NCI-H2196 (cell line): ENCODE data around the gene RBM47.
"Not testable (repeated sequence)": the region's sequence is repeated elsewhere in the genome, so short reads cannot be mapped to it uniquely, and the experiment has no call there.

ENCODE experiments used
- DNase-seq: peaks from one replicate; lab custom pipeline; 2025; ENCODE audit not compliant: unreplicated experiment; lab: John Stamatoyannopoulos, UW

RBM47 gene

GRCh38 chr4:40418430-40419230 lies 211.0 kb downstream of the RBM47 start:
- no peak for DNase-seq

GRCh38 chr4:40417941-40418340 lies 211.7 kb downstream of the RBM47 start:
- DNase-seq = no peak

GRCh38 chr4:40414673-40415072 lies 215.0 kb downstream of the RBM47 start:
- no peak for DNase-seq

DNA sequence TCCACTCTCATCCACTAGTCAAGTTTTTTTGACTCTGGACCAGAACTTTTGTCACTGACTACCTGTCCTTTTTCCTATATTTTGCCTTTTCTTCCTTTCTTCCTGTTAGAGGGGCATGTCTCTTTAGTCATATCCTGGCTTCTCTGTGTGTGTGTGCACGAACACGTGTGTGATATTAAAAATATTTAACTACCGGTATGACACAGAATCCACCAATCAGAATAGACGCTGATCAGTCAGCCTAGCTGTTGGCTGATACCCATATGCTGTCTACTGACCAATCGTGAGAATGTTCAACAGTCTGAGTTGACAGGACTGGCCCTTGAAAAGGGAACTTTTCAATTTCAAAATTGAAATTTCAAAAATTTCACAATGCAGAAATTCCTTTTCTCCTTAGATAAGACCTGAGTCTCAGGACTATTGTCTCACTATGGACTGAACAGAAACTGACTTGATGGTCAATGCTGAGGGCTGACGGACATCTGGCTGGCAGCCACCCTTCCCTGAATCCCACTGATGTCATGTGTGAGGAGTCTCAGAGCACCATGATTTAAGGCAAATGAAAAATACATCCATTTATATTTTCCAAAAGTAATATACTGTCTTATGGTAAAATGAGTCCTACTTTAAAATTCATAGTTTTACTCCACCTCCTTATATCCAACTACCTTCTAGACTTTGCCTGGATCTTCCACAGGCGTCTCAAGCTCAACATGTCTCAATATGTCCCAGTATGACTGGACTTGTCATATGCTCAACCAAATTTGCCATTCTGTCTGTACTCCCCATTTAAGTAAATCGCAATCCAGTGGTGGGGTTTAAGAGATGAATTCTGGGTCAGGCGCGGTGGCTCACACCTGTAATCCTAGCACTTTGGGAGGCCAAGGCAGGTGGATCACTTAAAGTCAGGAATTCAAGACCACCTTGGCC lies 216.5 kb downstream of the RBM47 start:
- DNase-seq = no peak

GRCh38 chr4:40412388-40412787 lies 217.3 kb downstream of the RBM47 start:
- no peak for DNase-seq

- DNase-seq = no peak
Measured at GRCh38 chr4:40409835-40410234, 219.8 kb downstream of the RBM47 start.

DNA sequence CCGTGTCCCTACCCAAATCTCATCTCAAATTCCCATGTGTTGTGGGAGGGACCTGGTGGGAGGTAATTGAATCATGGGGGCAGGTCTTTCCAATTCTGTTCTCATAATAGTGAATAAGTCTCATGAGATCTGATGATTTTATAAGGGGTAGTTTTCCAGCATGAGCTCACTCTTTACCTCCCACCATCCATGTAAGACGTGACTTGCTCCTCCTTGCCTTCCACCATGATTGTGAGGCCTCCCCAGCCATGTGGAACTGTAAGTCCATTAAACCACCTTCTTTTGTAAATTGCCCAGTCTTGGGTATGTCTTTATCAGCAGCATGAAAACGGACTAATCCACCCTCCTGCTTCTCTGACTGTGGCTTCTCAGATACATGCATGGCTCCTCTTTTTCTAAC lies 222.2 kb downstream of the RBM47 start:
- DNase-seq = not testable (repeated sequence)

DNA sequence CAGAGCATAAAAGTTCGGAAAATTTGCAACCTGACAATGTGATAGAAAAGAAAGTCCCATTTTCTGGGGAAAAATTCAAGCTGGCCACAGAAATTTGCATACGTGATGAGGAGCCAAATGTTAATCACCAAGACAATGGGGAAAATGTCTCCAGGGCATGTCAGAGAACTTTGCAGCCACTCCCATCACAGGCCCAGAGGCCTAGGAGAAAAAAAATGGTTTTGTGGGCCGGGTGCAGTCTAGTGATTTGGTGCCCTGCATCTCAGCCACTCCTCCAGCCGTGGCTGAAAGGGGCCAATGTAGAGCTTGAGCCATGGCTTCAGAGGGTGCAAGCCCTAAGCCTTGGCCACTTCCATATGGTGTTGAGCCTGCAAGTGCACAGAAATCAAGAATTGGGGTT lies 223.3 kb downstream of the RBM47 start:
- no peak for DNase-seq

- no peak for DNase-seq
Measured at GRCh38 chr4:40405193-40405592, 224.5 kb downstream of the RBM47 start.

- DNase-seq = no peak
Measured at GRCh38 chr4:40403081-40403480, 226.6 kb downstream of the RBM47 start.

DNA sequence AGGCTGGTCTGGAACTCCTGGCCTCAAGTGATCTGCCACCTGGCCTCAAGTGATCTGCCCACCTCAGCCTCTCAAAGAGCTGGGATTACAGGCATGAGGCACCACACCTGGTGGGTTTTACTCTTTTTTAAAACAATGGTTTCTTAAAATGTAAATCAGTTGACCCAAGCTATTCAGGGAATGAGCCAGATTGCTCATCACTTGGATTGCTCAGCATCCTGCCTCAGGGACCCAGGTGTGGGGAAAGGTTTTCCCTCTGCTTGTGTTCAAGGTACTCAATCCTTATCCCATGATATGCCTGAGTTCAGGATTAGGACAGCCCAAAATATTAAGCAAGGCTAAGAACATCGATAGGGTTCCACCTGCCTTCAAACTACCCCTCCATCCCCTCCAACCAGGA lies 227.1 kb downstream of the RBM47 start:
- DNase-seq = no peak

GRCh38 chr4:40401631-40402030 lies 228.0 kb downstream of the RBM47 start:
- no peak for DNase-seq

GRCh38 chr4:40401096-40401495 lies 228.6 kb downstream of the RBM47 start:
- no peak for DNase-seq

- DNase-seq = no peak
Measured at GRCh38 chr4:40399578-40399977, 230.1 kb downstream of the RBM47 start.

DNA sequence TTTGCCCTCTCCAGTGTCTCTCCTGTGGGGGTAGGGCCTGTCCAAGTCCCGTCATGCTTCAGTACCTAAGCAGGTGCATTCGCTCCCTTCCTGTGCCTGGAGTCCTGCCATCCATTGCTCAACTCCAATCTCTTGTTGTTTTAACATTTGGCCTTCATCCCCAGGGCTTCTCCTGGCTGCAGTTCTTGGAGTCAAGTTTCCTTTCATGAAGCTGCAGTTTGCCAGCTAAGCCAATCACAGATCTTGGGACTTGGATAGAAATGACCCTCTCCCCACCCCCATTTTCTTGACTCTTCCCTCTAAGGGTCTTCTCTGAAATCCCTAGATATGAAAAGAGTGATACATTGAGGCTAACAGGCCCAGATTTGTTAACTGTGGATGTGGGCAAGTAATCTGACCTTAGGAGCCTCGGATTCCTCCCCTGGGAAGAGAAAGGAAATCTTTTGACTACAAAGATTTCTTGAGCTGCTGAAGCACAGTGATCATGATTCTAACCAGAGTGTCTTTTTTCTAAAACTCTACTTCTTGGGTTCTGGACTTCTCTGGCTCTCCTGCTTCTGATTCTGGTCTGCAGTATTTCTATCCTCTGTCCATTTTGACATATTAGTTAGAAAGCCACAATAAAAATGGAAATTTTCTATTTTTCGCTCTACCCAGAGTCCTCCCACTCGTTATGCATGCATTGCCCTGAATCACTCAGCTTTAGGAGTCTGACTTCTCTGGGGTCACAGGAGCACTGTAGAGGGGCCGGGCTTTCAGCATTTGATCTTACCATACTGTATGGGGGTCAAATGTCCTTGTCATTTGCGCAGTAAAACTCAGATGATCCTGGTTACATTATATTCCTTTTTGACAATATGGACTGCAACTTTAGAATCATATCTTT lies 233.5 kb downstream of the RBM47 start:
- DNase-seq = peak; percentile 95

DNA sequence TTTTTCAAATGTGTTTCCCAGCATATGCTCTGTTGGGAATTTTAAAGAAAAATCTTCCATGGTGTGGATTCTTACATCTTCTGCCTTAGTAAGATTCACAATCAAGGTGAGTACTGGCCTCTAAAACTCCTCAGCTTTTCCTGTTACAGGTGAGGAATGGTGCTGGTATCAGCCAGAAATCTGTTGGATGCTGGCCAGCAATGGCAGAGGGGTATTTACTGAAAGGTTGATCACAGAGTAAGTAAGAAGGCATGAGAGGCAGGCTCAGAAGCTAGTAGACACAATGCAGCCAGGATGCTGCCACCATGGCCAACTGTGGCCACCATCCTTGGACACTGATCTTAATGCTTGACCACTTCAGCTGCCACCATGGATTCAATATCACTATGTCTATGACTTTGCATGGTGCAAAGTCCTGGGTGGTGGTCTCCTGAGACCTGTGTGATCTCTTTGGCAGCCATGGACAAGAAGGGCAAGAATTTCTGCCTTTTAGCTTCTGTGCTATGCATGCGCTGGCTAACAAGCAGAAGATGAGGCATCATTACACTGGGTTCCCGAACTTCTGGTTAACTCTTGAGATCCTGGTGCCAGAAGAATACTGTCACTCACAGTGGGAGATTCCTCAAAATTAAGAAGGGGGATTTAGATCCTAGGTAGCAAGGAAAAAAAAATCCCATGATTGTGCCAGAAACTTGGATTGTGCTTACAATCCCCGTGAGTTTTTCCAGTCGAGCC lies 234.3 kb downstream of the RBM47 start:
- peak; percentile 48 for DNase-seq

GRCh38 chr4:40394236-40394635 lies 235.4 kb downstream of the RBM47 start:
- no peak for DNase-seq

- DNase-seq = not testable (repeated sequence)
Measured at GRCh38 chr4:40392241-40392640, 237.4 kb downstream of the RBM47 start.

GRCh38 chr4:40389986-40390385 lies 239.7 kb downstream of the RBM47 start:
- DNase-seq = no peak

- DNase-seq = no peak
Measured at GRCh38 chr4:40388239-40388638, 241.4 kb downstream of the RBM47 start.
